ENCODE measurements around the gene COBL. TPM values are rescaled to one million over a fixed set of nuclear protein-coding genes. Genes with fewer than 3 reads are reported as not detected.

COBL gene
- total and polyA plus RNA-seq, 12 donors, result 0.09 to 1.4 (median 0.53) TPM

DNA sequence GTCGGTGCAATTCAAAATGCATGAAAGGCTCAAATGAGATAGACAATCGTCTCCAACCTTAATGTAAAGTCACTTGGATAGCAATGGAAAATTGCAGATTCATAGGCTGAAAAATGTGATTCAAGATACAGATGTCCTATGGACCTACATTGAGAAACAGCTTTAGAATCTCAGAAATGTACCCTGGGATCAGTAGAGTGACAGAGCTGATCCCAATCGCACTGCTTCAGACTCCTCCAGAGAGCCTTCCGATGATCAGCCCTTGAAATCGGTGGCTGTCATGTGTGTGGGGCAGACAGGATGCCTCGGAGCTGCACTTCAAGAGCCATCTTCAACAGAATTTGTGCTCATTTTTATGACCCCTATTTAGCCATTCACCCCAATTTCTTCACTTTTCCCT lies 293.8 kb downstream of the COBL start:
- no peaks in the 10 kb centered on the region for H3K27me3 ChIP-seq
- TF ChIP-seq POLR2A (IDR thresholded peaks at IDR 0.05), result no peak
- TF ChIP-seq, protein P1, sequence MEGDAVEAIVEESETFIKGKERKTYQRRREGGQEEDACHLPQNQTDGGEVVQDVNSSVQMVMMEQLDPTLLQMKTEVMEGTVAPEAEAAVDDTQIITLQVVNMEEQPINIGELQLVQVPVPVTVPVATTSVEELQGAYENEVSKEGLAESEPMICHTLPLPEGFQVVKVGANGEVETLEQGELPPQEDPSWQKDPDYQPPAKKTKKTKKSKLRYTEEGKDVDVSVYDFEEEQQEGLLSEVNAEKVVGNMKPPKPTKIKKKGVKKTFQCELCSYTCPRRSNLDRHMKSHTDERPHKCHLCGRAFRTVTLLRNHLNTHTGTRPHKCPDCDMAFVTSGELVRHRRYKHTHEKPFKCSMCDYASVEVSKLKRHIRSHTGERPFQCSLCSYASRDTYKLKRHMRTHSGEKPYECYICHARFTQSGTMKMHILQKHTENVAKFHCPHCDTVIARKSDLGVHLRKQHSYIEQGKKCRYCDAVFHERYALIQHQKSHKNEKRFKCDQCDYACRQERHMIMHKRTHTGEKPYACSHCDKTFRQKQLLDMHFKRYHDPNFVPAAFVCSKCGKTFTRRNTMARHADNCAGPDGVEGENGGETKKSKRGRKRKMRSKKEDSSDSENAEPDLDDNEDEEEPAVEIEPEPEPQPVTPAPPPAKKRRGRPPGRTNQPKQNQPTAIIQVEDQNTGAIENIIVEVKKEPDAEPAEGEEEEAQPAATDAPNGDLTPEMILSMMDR (IDR thresholded peaks at IDR 0.05), result no peak
- WGBS, 4 donors, result 84 to 90% (median 86%) methylated on average over 6 of the region's 6 CpGs
- intact Hi-C loops (cut with DNase I), result no loop called here
- H3K36me3 ChIP-seq (replicated peaks in 1 of 2), result no peaks in the 10 kb centered on the region
- H3K4me3 ChIP-seq, result no peak overlapping the region
- H3K4me1 ChIP-seq (replicated peaks in 1 of 2), result no peaks in the 10 kb centered on the region
- no peak for DNase-seq
- H3K9me3 ChIP-seq (replicated peaks in 1 of 3), result no peaks in the 10 kb centered on the region
- H3K27ac ChIP-seq, result no peak overlapping the region

DNA sequence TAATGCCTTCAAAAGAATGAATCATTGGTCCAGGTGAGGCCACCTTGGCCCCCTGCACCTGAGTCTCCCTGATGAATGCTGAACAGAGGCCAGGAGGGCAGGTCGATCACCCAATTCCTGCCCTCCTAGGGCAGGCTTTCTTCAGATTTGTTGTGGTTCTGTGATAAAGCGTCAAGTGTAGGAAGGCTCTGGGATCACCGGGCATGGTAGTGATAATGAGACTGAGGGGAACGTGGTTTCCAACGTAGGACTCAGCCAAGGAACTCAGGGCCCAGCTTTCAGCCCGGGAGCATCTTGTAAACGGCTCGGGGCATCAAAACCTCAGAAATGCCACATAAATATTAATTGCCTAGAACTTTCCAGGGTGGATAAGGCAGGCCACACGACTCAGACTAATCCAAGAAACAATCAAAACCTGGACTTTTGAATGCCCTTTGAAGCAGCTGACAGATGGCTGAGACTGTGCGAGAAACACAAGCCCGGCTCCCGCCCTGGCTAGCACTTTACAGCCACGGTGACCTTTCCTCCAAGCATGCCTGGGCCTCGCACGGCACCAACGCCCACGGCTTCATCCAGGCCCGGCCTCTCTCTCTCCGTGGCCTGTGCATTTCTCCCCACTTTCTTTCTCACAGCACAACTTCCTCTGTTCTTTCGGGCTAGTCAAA lies 294.6 kb downstream of the COBL start:
- 79 to 89% (median 83%) methylated on average over 19 to 20 of the region's 20 CpGs for WGBS, 4 donors
- no peaks in the 10 kb centered on the region for H3K4me1 ChIP-seq (replicated peaks in 1 of 2)
- H3K27ac ChIP-seq, result no peak overlapping the region
- H3K27me3 ChIP-seq, result no peaks in the 10 kb centered on the region
- H3K36me3 ChIP-seq (replicated peaks in 1 of 2), result no peaks in the 10 kb centered on the region
- TF ChIP-seq, protein P1 (IDR thresholded peaks at IDR 0.05), result no peak
- TF ChIP-seq POLR2A (IDR thresholded peaks at IDR 0.05), result no peak
- H3K9me3 ChIP-seq (replicated peaks in 1 of 3), result no peaks in the 10 kb centered on the region
- no peak overlapping the region for H3K4me3 ChIP-seq
- DNase-seq, result no peak
- intact Hi-C loops (cut with DNase I), result no loop called here

DNA sequence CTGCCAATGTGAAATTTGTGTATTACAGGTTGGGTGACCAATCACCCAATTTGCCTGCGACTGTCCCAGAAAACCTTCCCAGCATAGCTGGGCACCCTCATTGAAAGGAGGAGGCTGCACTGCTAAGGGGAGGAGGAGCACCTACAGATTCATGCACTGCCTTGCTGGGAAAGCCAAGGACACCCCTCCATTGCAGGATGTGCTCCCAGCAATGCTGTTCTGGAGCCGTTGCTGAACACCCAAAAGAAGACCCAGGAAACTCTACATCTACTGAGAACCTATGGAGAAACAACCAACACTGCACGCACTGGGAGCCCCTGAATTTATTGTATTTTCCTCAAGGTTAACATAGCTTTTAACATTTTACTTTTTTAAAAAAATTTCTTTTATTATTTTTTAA lies 295.7 kb downstream of the COBL start:
- Histone ChIP-seq H3K4me1 (replicated peaks in 1 of 2) (no peaks in the 10 kb centered on the region), H3K36me3 (replicated peaks in 1 of 2) (no peaks in the 10 kb centered on the region), H3K27me3 (no peaks in the 10 kb centered on the region), H3K27ac (no peak overlapping the region), H3K4me3 (no peak overlapping the region), H3K9me3 (replicated peaks in 1 of 3) (no peaks in the 10 kb centered on the region)
- TF ChIP-seq, protein P1 (IDR thresholded peaks at IDR 0.05), result no peak
- TF ChIP-seq POLR2A (IDR thresholded peaks at IDR 0.05), result no peak
- intact Hi-C loops (cut with DNase I), result no loop called here
- DNase-seq, result no peak
- WGBS, 4 donors, result 84 to 90% (median 90%) methylated on average over 3 of the region's 3 CpGs

DNA sequence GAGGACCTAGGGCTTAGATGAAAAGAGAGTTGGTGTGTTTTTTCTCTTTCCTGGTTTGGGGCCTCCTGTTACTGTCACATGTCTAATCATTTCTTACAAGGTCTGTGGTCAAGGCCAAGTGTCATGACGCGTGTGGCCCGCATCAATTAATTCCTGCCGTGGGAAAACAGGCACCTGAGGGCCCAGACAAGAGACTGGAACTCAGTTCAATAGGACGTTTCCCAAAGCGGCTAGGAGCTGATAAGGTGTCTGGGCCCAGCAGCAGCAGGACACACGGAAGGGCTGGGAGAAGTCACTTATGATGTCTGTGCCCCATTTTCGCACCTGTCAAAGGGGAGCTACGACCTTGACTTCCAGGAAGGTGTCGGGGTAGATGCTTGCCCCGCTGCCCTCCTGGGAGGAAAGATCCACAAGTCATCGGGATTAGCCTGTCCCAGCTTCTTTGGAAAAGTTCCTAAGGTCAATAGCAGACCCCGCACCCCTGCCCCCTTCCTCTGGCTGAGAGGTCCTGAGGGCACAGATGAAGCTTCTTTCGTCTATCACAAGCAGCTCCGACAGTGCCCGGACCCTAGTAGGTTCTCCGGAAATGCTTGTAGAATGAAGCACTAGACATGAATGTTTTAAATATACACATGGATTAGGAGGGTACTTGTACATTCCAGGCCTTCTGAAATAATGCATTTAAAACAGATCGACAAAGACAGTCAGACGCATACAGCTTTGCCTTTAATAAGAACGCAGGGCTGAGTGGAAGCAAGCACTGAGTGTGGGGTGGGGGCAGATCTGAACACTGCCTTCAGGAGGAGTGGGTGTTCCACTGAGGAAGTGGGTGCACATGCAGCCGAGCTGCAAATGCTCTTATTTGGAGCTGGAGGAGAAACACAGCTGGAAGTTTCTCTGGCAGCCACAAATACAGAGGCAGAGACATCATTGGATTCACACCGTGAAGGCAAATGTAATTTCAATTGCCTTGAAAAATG lies 296.4 kb downstream of the COBL start:
- no peak for DNase-seq
- 78 to 81% (median 79%) methylated on average over 22 of the region's 22 CpGs for WGBS, 4 donors
- Histone ChIP-seq H3K4me3 (no peak overlapping the region), H3K27ac (no peak overlapping the region), H3K27me3 (no peaks in the 10 kb centered on the region), H3K4me1 (replicated peaks in 1 of 2) (no peaks in the 10 kb centered on the region), H3K9me3 (replicated peaks in 1 of 3) (no peaks in the 10 kb centered on the region), H3K36me3 (replicated peaks in 1 of 2) (no peaks in the 10 kb centered on the region)
- intact Hi-C loops (cut with DNase I), result no loop called here
- TF ChIP-seq POLR2A (IDR thresholded peaks at IDR 0.05), result no peak
- TF ChIP-seq, protein P1 (IDR thresholded peaks at IDR 0.05), result no peak

Data from adrenal gland (tissue), 12 donors.